ENCODE results near the gene PTCH1. TPM values are rescaled to one million over a fixed set of nuclear protein-coding genes. Genes with fewer than 3 reads are reported as not detected.

The PTCH1 gene
- total RNA-seq, 1 experiment from 2014 or later, result 6.6 TPM

DNA sequence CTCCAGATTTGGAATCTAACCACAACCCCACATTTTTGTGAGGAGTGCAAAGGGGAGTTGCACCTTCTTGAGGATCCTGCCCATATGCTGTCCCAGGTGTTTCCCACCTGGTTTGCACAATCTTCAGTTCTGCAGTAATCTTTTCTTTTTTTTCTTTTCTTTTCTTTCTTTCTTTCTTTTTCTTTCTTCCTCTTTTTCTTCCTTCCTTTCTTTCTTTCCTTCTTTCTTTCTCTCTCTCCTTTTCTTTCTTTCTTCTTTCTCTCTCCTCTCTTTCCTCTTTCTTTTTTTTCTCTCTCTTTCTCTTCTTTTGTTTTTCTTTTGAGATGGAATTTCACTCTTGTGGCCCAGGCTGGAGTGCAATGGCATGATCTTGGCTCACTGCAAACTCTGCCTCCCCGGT, 109.2 kb downstream of the PTCH1 start:
- intact Hi-C loops (cut with micrococcal nuclease; ENCODE audit: unreplicated experiment), result no loop called here

GRCh38 chr9:95406121-95406520, 110.7 kb downstream of the PTCH1 start:
- Histone ChIP-seq H3K27ac (ENCODE audit: low read length) (no peak overlapping the region), H3K27me3 (ENCODE audit: control insufficient read depth, insufficient read depth, low read length) (no peaks in the 10 kb centered on the region), H3K4me3 (ENCODE audit: low read depth in 2 of 2, low read length in 2 of 2) (no peak overlapping the region), H3K4me1 (ENCODE audit: control insufficient read depth, insufficient read depth, low read length) (peaks cover 9% of the 10 kb centered on the region), H3K9me3 (ENCODE audit: control insufficient read depth, insufficient read depth, low read depth, low read length) (no peaks in the 10 kb centered on the region), H3K36me3 (ENCODE audit: control insufficient read depth, insufficient read depth, low read length) (no peaks in the 10 kb centered on the region)
- intact Hi-C loops (cut with micrococcal nuclease; ENCODE audit: unreplicated experiment) (no loop called here), in situ Hi-C loops (cut with HindIII; ENCODE audit: low pct_unique_long_range_greater_than_20kb, low sequenced_read_pairs) (no loop called here)
- BruUV-seq (replicated peaks), result no TSS peak
- ChIA-PET CTCF (no interaction called here), POLR2A (no interaction called here)
- DNase-seq (ENCODE audit: low read depth, low spot score), result no peak
- TF ChIP-seq REST (IDR thresholded peaks at IDR 0.05; ENCODE audit: insufficient read depth in 1 of 2, low read depth in 2 of 2, low read length in 1 of 2), result no peak
- TF ChIP-seq, protein P1, sequence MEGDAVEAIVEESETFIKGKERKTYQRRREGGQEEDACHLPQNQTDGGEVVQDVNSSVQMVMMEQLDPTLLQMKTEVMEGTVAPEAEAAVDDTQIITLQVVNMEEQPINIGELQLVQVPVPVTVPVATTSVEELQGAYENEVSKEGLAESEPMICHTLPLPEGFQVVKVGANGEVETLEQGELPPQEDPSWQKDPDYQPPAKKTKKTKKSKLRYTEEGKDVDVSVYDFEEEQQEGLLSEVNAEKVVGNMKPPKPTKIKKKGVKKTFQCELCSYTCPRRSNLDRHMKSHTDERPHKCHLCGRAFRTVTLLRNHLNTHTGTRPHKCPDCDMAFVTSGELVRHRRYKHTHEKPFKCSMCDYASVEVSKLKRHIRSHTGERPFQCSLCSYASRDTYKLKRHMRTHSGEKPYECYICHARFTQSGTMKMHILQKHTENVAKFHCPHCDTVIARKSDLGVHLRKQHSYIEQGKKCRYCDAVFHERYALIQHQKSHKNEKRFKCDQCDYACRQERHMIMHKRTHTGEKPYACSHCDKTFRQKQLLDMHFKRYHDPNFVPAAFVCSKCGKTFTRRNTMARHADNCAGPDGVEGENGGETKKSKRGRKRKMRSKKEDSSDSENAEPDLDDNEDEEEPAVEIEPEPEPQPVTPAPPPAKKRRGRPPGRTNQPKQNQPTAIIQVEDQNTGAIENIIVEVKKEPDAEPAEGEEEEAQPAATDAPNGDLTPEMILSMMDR (IDR thresholded peaks at IDR 0.05), result no peak
- TF ChIP-seq SIN3A (IDR thresholded peaks at IDR 0.05; ENCODE audit: borderline replicate concordance, insufficient read depth, low read depth, low read length), result no peak
- TF ChIP-seq POLR2AphosphoS5 (IDR thresholded peaks at IDR 0.05; ENCODE audit: low read depth, low read length), result no peak
- TF ChIP-seq TCF7L2 (IDR thresholded peaks at IDR 0.05; ENCODE audit: low read depth, low read length), result no peak
- no peak for ATAC-seq

More for the DNA sequence above, 109.2 kb downstream of the PTCH1 start:
- Histone ChIP-seq H3K27me3 (ENCODE audit: control insufficient read depth, insufficient read depth, low read length) (no peaks in the 10 kb centered on the region), H3K4me1 (ENCODE audit: control insufficient read depth, insufficient read depth, low read length) (peaks cover 9% of the 10 kb centered on the region), H3K36me3 (ENCODE audit: control insufficient read depth, insufficient read depth, low read length) (no peaks in the 10 kb centered on the region), H3K27ac (ENCODE audit: low read length) (no peak overlapping the region), H3K4me3 (ENCODE audit: low read depth in 2 of 2, low read length in 2 of 2) (no peak overlapping the region), H3K9me3 (ENCODE audit: control insufficient read depth, insufficient read depth, low read depth, low read length) (no peaks in the 10 kb centered on the region)
- no TSS peak for BruUV-seq (replicated peaks)
- no peak for ATAC-seq
- DNase-seq (ENCODE audit: low read depth, low spot score), result no peak
- TF ChIP-seq POLR2AphosphoS5 (IDR thresholded peaks at IDR 0.05; ENCODE audit: low read depth, low read length) (no peak), TCF7L2 (IDR thresholded peaks at IDR 0.05; ENCODE audit: low read depth, low read length) (no peak), SIN3A (IDR thresholded peaks at IDR 0.05; ENCODE audit: borderline replicate concordance, insufficient read depth, low read depth, low read length) (no peak), REST (IDR thresholded peaks at IDR 0.05; ENCODE audit: insufficient read depth in 1 of 2, low read depth in 2 of 2, low read length in 1 of 2) (no peak)
- TF ChIP-seq, protein P1 (IDR thresholded peaks at IDR 0.05), result no peak
- POLR2A ChIA-PET, result no interaction called here
- in situ Hi-C loops (cut with HindIII; ENCODE audit: low pct_unique_long_range_greater_than_20kb, low sequenced_read_pairs), result no loop called here
- CTCF ChIA-PET, result no interaction called here

Data from Panc1 (cell line).